Psoas muscle (tissue), 8 donors: Measurements from ENCODE around the gene C10orf71. TPM values are rescaled to one million over a fixed set of nuclear protein-coding genes. Genes with fewer than 3 reads are reported as not detected.

Experiments used
- ATAC-seq, 4 donors: fragments of 200-7000 bp; cut with Tn5 transposase; one replicate each; pipeline ENCODE4 v1.9.1; 2020; ENCODE audit warnings: moderate library complexity in 3 of 4, mild to moderate bottlenecking in 2 of 4
- DNase-seq, 2 donors: peaks; one replicate each; pipeline ENCODE4 v3.0.0-alpha.2; 2020
- H3K27ac ChIP-seq: fragments of 200-600 bp; one replicate; pipeline ENCODE4 v1.8.0; 2022
- H3K27me3 ChIP-seq, 3 donors: fragments of 200-600 bp in 1 of 3; one replicate each; pipeline versions ENCODE4 v1.6.1 to v1.8.0; 2013 to 2022; ENCODE audit warnings: low read length in 2 of 3, mild to moderate bottlenecking in 2 of 3, moderate library complexity in 1 of 3; ENCODE audit not compliant: insufficient read depth in 3 of 3
- H3K36me3 ChIP-seq, 2 donors: fragments of 200-600 bp in 1 of 2; one replicate each; pipeline versions ENCODE4 v1.6.1 to v1.8.0; 2013 to 2022; ENCODE audit warnings: low read depth in 1 of 2, mild to moderate bottlenecking in 1 of 2, moderate library complexity in 1 of 2; ENCODE audit not compliant: insufficient read depth in 1 of 2
- H3K4me1 ChIP-seq: fragments of 200-600 bp; one replicate; pipeline ENCODE4 v1.8.0; 2022
- H3K4me3 ChIP-seq: fragments of 200-600 bp; one replicate; pipeline ENCODE4 v1.8.0; 2022; ENCODE audit warnings: mild to moderate bottlenecking
- H3K9me3 ChIP-seq: fragments of 200-600 bp; one replicate; pipeline ENCODE4 v1.8.0; 2022
- WGBS, 3 donors: extraction: QIAGEN DNeasy Blood & Tissue Kit; methylation state at CpG; one replicate each; pipeline versions ENCODE4 v1.1.6 to v1.1.7; 2013; 5-methylcytosine and 5-hydroxymethylcytosine counted together
- intact Hi-C, 2 donors: fragments of 100-400 bp; cut with DNase I; formaldehyde crosslinking; loops; one replicate each; pipeline versions ENCODE4 v1.11.0 to v1.14.2; 2022
- polyA plus RNA-seq, 3 donors: library from polyadenylated mRNA; stranded (reverse); fragments of 200-250 nt; gene quantifications; one replicate each; pipeline ENCODE4 v1.2.3, GENCODE V29; 2013
- total RNA-seq, 4 donors: library from RNA; stranded (reverse); fragmentation: NEBNext Ultra II Directional in 2 of 4; extraction: Animal tissue kit (Norgen Biotek cat#: 25700) in 2 of 4; gene quantifications; one replicate each; pipeline versions ENCODE4 v1.2.1 to v1.2.4, GENCODE V29; 2021 to 2023
- TF ChIP-seq, protein P1 (sequence below): fragments of 200-600 bp; IDR thresholded peaks from one replicate; pipeline ENCODE4 v1.8.0; 2022; ENCODE audit warnings: antibody characterized with exemption
- donor health status: healthy with polysubstance abuse.
- donor health status: DM: no; HTN: no; CAD: no; lungs with moderate emphysema.
- donor health status: Bipolar disorder and iron deficiency.
- donor health status: healthy.
- donor health status: DM: yes; HTN: yes; CAD: no.
- donor health status: DM: no; HTN: no; CAD: no.
- donor health status: DM: no; HTN: no; CAD: no.
- donor health status: DM: yes; HTN: yes; CAD: no.

Gene C10orf71
- total and polyA plus RNA-seq, 7 donors = 4.2 to 356 (median 83.8) TPM

DNA sequence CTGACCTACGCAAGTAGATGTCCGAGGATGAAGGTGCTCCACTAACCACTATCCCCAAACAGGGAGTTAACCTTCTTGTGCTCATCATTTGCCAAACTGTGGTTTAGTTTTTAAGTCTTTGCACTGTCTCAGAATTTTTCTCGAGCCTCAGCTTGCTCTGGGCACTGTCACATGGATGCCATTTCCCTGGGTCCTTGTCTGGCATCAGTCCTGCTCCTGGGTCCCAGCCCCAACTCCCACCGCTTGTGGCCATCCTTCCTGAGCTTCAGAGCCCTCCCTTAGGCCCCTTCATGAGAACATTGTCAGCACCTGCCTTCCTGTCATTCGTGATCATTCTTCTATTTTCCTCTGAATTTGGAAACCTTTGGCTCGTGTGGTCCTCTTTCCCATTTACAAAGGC, 33.8 kb downstream of the C10orf71 start:
- Histone ChIP-seq H3K36me3 (no peaks in the 10 kb centered on the region), H3K9me3 (no peaks in the 10 kb centered on the region), H3K27ac (no peak overlapping the region), H3K27me3 (no peaks in the 10 kb centered on the region), H3K4me1 (no peaks in the 10 kb centered on the region), H3K4me3 (no peak overlapping the region)
- intact Hi-C loops = no loop called here
- 75 to 81% (median 77%) methylated on average over 6 of the region's 6 CpGs for WGBS, 3 donors
- ATAC-seq (peak in 1 of 4 donors; percentile 3), DNase-seq (no peak)
- TF ChIP-seq, protein P1, sequence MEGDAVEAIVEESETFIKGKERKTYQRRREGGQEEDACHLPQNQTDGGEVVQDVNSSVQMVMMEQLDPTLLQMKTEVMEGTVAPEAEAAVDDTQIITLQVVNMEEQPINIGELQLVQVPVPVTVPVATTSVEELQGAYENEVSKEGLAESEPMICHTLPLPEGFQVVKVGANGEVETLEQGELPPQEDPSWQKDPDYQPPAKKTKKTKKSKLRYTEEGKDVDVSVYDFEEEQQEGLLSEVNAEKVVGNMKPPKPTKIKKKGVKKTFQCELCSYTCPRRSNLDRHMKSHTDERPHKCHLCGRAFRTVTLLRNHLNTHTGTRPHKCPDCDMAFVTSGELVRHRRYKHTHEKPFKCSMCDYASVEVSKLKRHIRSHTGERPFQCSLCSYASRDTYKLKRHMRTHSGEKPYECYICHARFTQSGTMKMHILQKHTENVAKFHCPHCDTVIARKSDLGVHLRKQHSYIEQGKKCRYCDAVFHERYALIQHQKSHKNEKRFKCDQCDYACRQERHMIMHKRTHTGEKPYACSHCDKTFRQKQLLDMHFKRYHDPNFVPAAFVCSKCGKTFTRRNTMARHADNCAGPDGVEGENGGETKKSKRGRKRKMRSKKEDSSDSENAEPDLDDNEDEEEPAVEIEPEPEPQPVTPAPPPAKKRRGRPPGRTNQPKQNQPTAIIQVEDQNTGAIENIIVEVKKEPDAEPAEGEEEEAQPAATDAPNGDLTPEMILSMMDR = no peak

DNA sequence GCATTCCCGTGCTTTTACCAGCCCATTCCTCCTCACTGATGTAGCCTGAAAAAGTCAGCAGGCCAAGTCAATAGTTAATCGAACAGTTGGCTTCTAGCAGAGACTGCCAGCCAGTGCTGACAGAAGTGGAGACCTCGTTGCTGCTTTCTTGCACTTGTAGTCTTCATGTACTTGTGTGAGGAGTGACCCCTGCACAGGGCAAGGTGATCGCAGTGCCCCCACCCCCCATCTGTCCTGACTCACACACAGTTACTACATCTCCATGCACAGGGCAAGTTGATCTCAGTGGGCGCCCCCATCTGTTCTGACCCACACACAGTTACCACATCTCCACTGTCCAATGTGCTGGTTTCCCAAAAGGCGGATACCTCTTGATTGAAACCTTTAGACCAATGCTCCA, 34.2 kb downstream of the C10orf71 start:
- TF ChIP-seq, protein P1 = no peak
- 77 to 88% (median 84%) methylated on average over 6 of the region's 6 CpGs for WGBS, 3 donors

DNA sequence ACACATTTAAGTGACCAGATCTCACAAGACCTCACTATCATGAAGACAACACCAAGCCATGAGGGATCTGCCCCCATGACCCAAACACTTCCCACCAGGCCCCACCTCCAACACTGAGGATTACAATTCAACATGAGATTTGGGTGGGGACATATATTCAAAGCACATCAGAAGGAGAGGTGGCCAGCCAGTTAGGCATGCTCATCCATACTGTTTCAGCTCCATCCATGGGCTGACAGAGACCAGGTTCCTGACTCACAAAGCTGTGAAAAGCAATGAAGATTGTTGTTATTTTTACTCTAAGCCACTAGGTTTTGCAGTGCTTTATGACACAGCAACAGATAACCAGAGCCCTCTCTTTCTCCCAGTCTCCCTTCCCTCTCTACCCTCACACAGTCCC, 36.0 kb downstream of the C10orf71 start:
- no peak overlapping the region for H3K27ac ChIP-seq
- intact Hi-C loops = no loop called here
- no peaks in the 10 kb centered on the region for H3K4me1 ChIP-seq
- no peak overlapping the region for H3K4me3 ChIP-seq
- H3K9me3 ChIP-seq = no peaks in the 10 kb centered on the region
- TF ChIP-seq, protein P1 = no peak
- no peak for DNase-seq
- no peaks in the 10 kb centered on the region for H3K27me3 ChIP-seq
- no peak for ATAC-seq
- no peaks in the 10 kb centered on the region for H3K36me3 ChIP-seq

More for the DNA sequence above, 34.2 kb downstream of the C10orf71 start:
- DNase-seq (no peak), ATAC-seq (peak; percentile 31 to 56 (median 39))
- intact Hi-C loops = no loop called here
- Histone ChIP-seq H3K36me3 (no peaks in the 10 kb centered on the region), H3K4me3 (no peak overlapping the region), H3K27me3 (no peaks in the 10 kb centered on the region), H3K27ac (no peak overlapping the region), H3K4me1 (no peaks in the 10 kb centered on the region), H3K9me3 (no peaks in the 10 kb centered on the region)

DNA sequence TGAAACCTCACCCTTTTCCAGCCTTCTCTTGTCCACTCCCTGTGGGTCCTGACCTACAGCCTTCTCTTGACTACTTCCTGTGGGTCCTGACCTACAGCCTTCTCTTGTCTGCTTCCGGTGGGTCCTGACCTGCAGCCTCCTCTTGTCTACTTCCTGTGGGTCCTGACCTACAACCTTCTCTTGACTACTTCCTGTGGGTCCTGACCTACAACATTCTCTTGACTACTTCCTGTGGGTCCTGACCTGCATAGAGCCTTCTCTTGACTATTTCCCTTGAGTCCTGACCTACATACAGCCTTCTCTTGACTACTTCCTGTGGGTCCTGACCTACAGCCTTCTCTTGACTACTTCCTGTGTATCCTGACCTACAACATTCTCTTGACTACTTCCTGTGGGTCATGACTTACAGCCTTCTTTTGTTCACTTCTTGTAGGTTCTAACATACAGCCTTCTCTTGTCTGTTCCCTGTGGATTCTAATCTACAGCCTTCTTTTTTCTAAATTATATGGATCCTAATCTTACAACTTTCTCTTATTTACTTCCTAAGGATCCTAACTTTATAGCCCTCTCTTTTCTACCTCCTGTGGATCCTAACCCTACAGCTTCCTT, 36.5 kb downstream of the C10orf71 start:
- ATAC-seq (no peak), DNase-seq (no peak)
- TF ChIP-seq, protein P1 = no peak
- Histone ChIP-seq H3K27ac (no peak overlapping the region), H3K4me3 (no peak overlapping the region), H3K36me3 (no peaks in the 10 kb centered on the region), H3K27me3 (no peaks in the 10 kb centered on the region), H3K9me3 (no peaks in the 10 kb centered on the region), H3K4me1 (no peaks in the 10 kb centered on the region)
- 53 to 68% (median 61%) methylated on average over 1 of the region's 1 CpG for WGBS, 3 donors
- intact Hi-C loops = no loop called here

DNA sequence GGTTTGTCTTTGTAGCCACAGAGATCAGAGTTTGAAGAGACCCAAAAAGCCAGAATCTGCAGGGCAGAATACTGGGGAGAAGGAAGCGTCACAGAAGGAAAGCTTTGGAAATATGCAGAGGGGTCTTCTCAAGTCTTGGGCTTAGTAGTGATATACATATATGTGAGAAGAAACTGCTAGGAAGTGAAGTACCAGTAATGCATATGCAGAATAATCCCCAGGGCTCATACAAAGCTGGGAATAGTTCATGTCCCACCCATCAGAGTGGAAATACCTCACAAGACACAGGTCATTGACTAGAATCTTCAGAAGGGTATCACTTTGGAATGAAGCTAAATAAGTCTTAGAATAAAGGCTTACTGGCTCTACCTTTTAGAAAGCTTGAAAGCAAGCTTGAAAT, 39.6 kb downstream of the C10orf71 start:
- intact Hi-C loops = no loop called here
- TF ChIP-seq, protein P1 = no peak
- H3K4me3 ChIP-seq = no peak overlapping the region
- no peaks in the 10 kb centered on the region for H3K9me3 ChIP-seq
- DNase-seq (no peak), ATAC-seq (no peak)
- H3K36me3 ChIP-seq = no peaks in the 10 kb centered on the region
- H3K4me1 ChIP-seq = no peaks in the 10 kb centered on the region
- no peaks in the 10 kb centered on the region for H3K27me3 ChIP-seq
- 74 to 100% (median 96%) methylated on average over 1 of the region's 1 CpG for WGBS, 3 donors
- no peak overlapping the region for H3K27ac ChIP-seq
